GM18507 (cell line): ENCODE measurements around the gene NRBP1.

Source experiments
- DNase-seq: peaks from one replicate; pipeline ENCODE4 v3.0.0; 2011; ENCODE audit warnings: low read depth; ENCODE audit not compliant: insufficient read length; ENCODE audit errors: extremely low spot score
- FAIRE-seq: peaks from 2 replicates; lab custom pipeline; 2011; peaks lifted over from hg19 to GRCh38; lab: Jason Lieb, UNC

The NRBP1 gene

GRCh38 chr2:27428213-27428977 is at the start of gene NRBP1:
Gene NRBP1 (plus strand): TSS chr2:27428631. CDS start chr2:27433274, 4,643 bp downstream.
- peak; percentile 81 for DNase-seq
- FAIRE-seq, result peak; percentile 88

GRCh38 chr2:27378809-27379290 is 49.6 kb upstream of the NRBP1 start:
- FAIRE-seq (no peak), DNase-seq (no peak)

GRCh38 chr2:27379383-27379835 is 49.0 kb upstream of the NRBP1 start:
- no peak for DNase-seq
- FAIRE-seq, result no peak

GRCh38 chr2:27379836-27380625 is 48.4 kb upstream of the NRBP1 start:
- FAIRE-seq (no peak), DNase-seq (peak; percentile 22)

GRCh38 chr2:27380626-27381545 is 47.5 kb upstream of the NRBP1 start, which contains the start of gene ZNF513:
Gene ZNF513 (minus strand): TSS chr2:27380734. CDS start chr2:27380526, 208 bp downstream.
- FAIRE-seq, result peak; percentile 94

GRCh38 chr2:27381577-27382181 is 46.8 kb upstream of the NRBP1 start:
- FAIRE-seq (no peak), DNase-seq (no peak)

More at GRCh38 chr2:27380626-27381545, 47.5 kb upstream of the NRBP1 start, which contains the start of gene ZNF513:
- peak; percentile 80 for DNase-seq

- DNase-seq (no peak), FAIRE-seq (no peak)
Measured at GRCh38 chr2:27390822-27391679, 37.4 kb upstream of the NRBP1 start.

GRCh38 chr2:27393225-27393624 is 35.2 kb upstream of the NRBP1 start:
- DNase-seq, result no peak
- FAIRE-seq, result no peak

GRCh38 chr2:27398962-27399361 is 29.5 kb upstream of the NRBP1 start:
- DNase-seq (no peak), FAIRE-seq (no peak)

GRCh38 chr2:27400348-27401135 is 27.9 kb upstream of the NRBP1 start:
- no peak for FAIRE-seq
- no peak for DNase-seq

GRCh38 chr2:27407798-27408491 is 20.5 kb upstream of the NRBP1 start:
- no peak for DNase-seq
- FAIRE-seq, result no peak

- no peak for FAIRE-seq
- DNase-seq, result no peak
Measured at GRCh38 chr2:27408601-27409320, 19.7 kb upstream of the NRBP1 start.

GRCh38 chr2:27409321-27410073 is 18.9 kb upstream of the NRBP1 start, which contains the start of gene PPM1G:
Gene PPM1G (minus strand): TSS chr2:27409591. CDS start chr2:27409422, 169 bp downstream.
- DNase-seq (peak; percentile 92), FAIRE-seq (peak; percentile 88)

- DNase-seq (no peak), FAIRE-seq (no peak)
Measured at GRCh38 chr2:27412419-27413152, 15.8 kb upstream of the NRBP1 start.

- DNase-seq (no peak), FAIRE-seq (no peak)
Measured at GRCh38 chr2:27416151-27416550, 12.3 kb upstream of the NRBP1 start.
